Measurements from ENCODE around the gene PYGL.

GRCh38 chr14:50941151-50941550 is 3.1 kb downstream of the PYGL start:
- TF ChIP-seq CTCF (IDR thresholded peaks at IDR 0.05) = no peak
- TF ChIP-seq POLR2A (IDR thresholded peaks at IDR 0.05) = no peak
